ENCODE results near the gene ARID1B. TPM values are rescaled to one million over a fixed set of nuclear protein-coding genes. Genes with fewer than 3 reads are reported as not detected.
"Not testable (repeated sequence)": the region's sequence is repeated elsewhere in the genome, so short reads cannot be mapped to it uniquely, and the experiment has no call there.

ARID1B gene
- total and polyA plus RNA-seq, 2 of the 13 experiments (the other 11 are each of a cell fraction or from before 2014, with no cell fraction given) = 20.1 to 32.6 TPM

DNA sequence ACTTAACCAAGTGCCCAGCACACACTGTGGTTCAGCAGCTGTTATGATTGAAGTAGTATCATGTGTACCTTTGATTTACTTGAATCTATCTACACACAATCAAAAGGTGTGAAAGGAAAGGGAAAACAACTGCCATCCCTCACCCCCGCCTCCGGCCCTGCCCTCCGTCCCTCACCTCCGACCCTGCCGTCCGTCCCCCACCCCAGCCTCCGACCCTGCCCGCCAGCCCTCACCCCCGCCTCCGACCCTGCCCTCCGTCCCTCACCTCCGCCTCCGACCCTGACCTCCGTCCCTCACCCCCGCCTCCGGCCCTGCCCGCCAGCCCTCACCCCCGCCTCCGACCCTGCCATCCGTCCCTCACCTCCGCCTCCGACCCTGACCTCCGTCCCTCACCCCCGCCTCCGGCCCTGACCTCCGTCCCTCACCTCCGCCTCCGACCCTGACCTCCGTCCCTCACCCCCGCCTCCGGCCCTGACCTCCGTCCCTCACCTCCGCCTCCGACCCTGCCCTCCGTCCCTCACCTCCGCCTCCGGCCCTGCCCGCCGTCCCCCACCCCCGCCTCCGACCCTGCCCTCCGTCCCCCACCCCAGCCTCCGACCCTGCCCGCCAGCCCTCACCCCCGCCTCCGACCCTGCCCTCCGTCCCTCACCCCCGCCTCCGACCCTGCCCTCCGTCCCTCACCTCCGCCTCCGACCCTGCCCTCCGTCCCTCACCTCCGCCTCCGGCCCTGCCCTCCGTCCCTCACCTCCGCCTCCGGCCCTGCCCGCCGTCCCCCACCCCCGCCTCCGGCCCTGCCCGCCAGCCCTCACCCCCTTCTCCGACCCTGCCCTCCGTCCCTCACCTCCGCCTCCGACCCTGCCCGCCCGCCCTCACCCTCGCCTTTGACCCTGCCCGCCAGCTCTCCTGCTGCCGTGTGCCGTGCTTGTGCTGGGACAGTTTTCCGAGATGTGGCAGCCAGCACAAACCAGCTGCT is 370.2 kb downstream of the ARID1B start:
- H3K4me1 ChIP-seq (ENCODE audit: insufficient read depth, low read length); BruUV-seq (replicated peaks); FAIRE-seq; ATAC-seq; intact Hi-C loops (cut with micrococcal nuclease; ENCODE audit: unreplicated experiment); in situ Hi-C loops (cut with HindIII; ENCODE audit: extremely low pct_ligation_motif_present, low pct_unique_long_range_greater_than_20kb); H4K20me1 ChIP-seq (ENCODE audit: insufficient read depth, low read length); H2AFZ ChIP-seq (ENCODE audit: low read length); H3K4me3 ChIP-seq (replicated peaks in 1 of 3; ENCODE audit: insufficient read depth in 1 of 3, low read depth in 2 of 3, low read length in 3 of 3); H3K9me3 ChIP-seq (ENCODE audit: low read length); H3K27me3 ChIP-seq (ENCODE audit: control insufficient read depth in 1 of 2, insufficient read depth in 2 of 2, low read length in 2 of 2); H3K4me2 ChIP-seq (ENCODE audit: low read depth, low read length); H3K27ac ChIP-seq (ENCODE audit: extremely low read length, insufficient read depth, low read length); POLR2A ChIA-PET; DNase-seq (ENCODE audit: low spot score); H3K9ac ChIP-seq (ENCODE audit: insufficient read depth, low read depth, low read length); H3K79me2 ChIP-seq (ENCODE audit: insufficient read depth, low read length); CTCF ChIA-PET (ENCODE audit: low intra/inter-chr PET ratio, low total read pairs): not testable (repeated sequence)
- WGBS (ENCODE audit: low lambda C conversion rate) = 97% methylated on average over 74 of the region's 74 CpGs
- peaks cover 23 to 52% of the 10 kb centered on the region in 2 experiments for H3K36me3 ChIP-seq (replicated peaks in 1 of 2; ENCODE audit: control insufficient read depth in 1 of 2, insufficient read depth in 2 of 2, low read length in 2 of 2)

DNA sequence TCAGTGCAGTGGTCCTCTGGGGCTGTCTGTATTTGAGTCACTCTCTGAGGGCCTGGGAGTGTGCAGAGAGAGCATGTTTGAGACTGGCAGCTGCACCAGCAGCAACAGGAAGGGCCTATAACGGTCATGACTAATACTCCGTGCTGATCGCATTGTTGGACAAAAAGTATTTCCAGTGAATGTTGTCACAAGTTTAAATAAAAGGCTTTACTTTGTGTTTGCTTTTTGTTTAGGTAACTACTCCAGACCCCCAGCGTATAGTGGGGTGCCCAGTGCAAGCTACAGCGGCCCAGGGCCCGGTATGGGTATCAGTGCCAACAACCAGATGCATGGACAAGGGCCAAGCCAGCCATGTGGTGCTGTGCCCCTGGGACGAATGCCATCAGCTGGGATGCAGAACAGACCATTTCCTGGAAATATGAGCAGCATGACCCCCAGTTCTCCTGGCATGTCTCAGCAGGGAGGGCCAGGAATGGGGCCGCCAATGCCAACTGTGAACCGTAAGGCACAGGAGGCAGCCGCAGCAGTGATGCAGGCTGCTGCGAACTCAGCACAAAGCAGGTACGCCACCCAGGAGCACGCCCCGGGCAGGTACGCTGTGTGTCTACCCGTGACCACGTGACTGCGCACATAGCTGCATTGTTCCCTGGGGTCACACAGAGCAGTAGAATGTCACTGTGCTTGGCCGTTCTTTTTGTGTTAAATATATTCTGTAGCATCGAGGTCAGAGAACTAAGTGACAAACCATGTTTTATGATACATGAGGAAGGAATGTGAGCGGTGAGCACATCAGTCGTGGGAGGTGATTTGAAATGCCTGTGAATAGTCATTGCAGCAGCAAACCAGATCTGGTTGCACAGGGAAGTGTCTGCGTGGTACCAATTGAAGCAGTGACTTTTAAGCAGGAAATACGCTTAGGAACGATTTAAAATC is 371.5 kb downstream of the ARID1B start:
- Histone ChIP-seq H3K9ac (ENCODE audit: insufficient read depth, low read depth, low read length) (no peak overlapping the region), H3K79me2 (ENCODE audit: insufficient read depth, low read length) (no peaks in the 10 kb centered on the region), H2AFZ (ENCODE audit: low read length) (no peak overlapping the region), H3K4me1 (ENCODE audit: insufficient read depth, low read length) (no peaks in the 10 kb centered on the region), H3K27ac (ENCODE audit: extremely low read length, insufficient read depth, low read length) (no peak overlapping the region), H3K9me3 (ENCODE audit: low read length) (no peaks in the 10 kb centered on the region), H3K36me3 (replicated peaks in 1 of 2; ENCODE audit: control insufficient read depth in 1 of 2, insufficient read depth in 2 of 2, low read length in 2 of 2) (peaks cover 18 to 43% of the 10 kb centered on the region in 2 experiments), H3K4me3 (replicated peaks in 1 of 3; ENCODE audit: insufficient read depth in 1 of 3, low read depth in 2 of 3, low read length in 3 of 3) (no peak overlapping the region), H3K4me2 (ENCODE audit: low read depth, low read length) (no peak overlapping the region), H4K20me1 (ENCODE audit: insufficient read depth, low read length) (peaks cover 4% of the 10 kb centered on the region; the same call in 1 of the 2 replicates), H3K27me3 (ENCODE audit: control insufficient read depth in 1 of 2, insufficient read depth in 2 of 2, low read length in 2 of 2) (no peaks in the 10 kb centered on the region)
- ATAC-seq (no peak; the same call in 2 of the 3 replicates), DNase-seq (ENCODE audit: low spot score) (no peak), FAIRE-seq (no peak)
- BruUV-seq (replicated peaks) = no TSS peak
- CTCF ChIA-PET (ENCODE audit: low intra/inter-chr PET ratio, low total read pairs) = no interaction called here
- intact Hi-C loops (cut with micrococcal nuclease; ENCODE audit: unreplicated experiment) (no loop called here), in situ Hi-C loops (cut with HindIII; ENCODE audit: extremely low pct_ligation_motif_present, low pct_unique_long_range_greater_than_20kb) (no loop called here)
- WGBS (ENCODE audit: low lambda C conversion rate) = 95% methylated on average over 22 of the region's 25 CpGs
- POLR2A ChIA-PET = no interaction called here
- no peak for TF ChIP-seq ETV5 (CRISPR knock-in tag; IDR thresholded peaks at IDR 0.05; ENCODE audit: borderline replicate concordance)
- TF ChIP-seq ZNF878 (CRISPR knock-in tag; IDR thresholded peaks at IDR 0.05) = no peak
- TF ChIP-seq HES4 (CRISPR knock-in tag; IDR thresholded peaks at IDR 0.05; ENCODE audit: borderline replicate concordance) = no peak
- no peak for TF ChIP-seq AGO1 (IDR thresholded peaks at IDR 0.05; ENCODE audit: low read depth, low read length, poor library complexity, severe bottlenecking)
- peak; percentile 28 for TF ChIP-seq AGO2 (optimal IDR thresholded peaks at IDR 0.05; ENCODE audit: low read depth, low read length)
- 0 out of 2 replicates have a peak, but pooled peaks have one; percentile 37 for TF ChIP-seq NRL (CRISPR knock-in tag; IDR thresholded peaks at IDR 0.05; ENCODE audit: borderline replicate concordance)
- no peak for TF ChIP-seq CREB1 (IDR thresholded peaks at IDR 0.05)
- no peak for TF ChIP-seq CREB1 (CRISPR knock-in tag; IDR thresholded peaks at IDR 0.05)
- no peak for TF ChIP-seq ZNF790 (CRISPR knock-in tag; IDR thresholded peaks at IDR 0.05; ENCODE audit: borderline replicate concordance)
